Kidney (tissue), 14 donors: Measurements from ENCODE around the gene ZNF638. TPM values are rescaled to one million over a fixed set of nuclear protein-coding genes. Genes with fewer than 3 reads are reported as not detected.

Source experiments
- DNase-seq, 5 donors: peaks; one replicate each; pipeline ENCODE4 v3.0.0-alpha.2; 2013 to 2020
- FAIRE-seq: peaks from 2 replicates; lab custom pipeline; 2012; peaks lifted over from hg19 to GRCh38; lab: Jason Lieb, UNC
- H3K27ac ChIP-seq, 2 donors: one replicate each; pipeline ENCODE4 v1.7.0; 2013; ENCODE audit warnings: low read depth in 2 of 2, low read length in 2 of 2, inconsistent platforms in 1 of 2
- H3K27me3 ChIP-seq: one replicate; pipeline ENCODE4 v1.7.1; 2013; ENCODE audit warnings: low read length, inconsistent platforms; ENCODE audit not compliant: control insufficient read depth, insufficient read depth
- H3K36me3 ChIP-seq, 3 donors: one replicate each; pipeline versions ENCODE4 v1.7.0 to v1.7.1; 2013; ENCODE audit warnings: low read length in 3 of 3, control low read depth in 1 of 3, inconsistent platforms in 1 of 3; ENCODE audit not compliant: insufficient read depth in 3 of 3, control insufficient read depth in 2 of 3
- H3K4me1 ChIP-seq, 3 donors: one replicate each; pipeline versions ENCODE4 v1.7.0 to v1.7.1; 2013; ENCODE audit warnings: low read length in 3 of 3, inconsistent platforms in 1 of 3, low read depth in 1 of 3; ENCODE audit not compliant: control insufficient read depth in 2 of 3, insufficient read depth in 2 of 3
- H3K4me3 ChIP-seq, 3 donors: one replicate each; pipeline versions ENCODE4 v1.7.0 to v1.8.1; 2013; ENCODE audit warnings: low read length in 3 of 3, control low read depth in 1 of 3, inconsistent platforms in 1 of 3
- H3K9ac ChIP-seq, 3 donors: one replicate each; pipeline versions ENCODE4 v1.7.0 to v1.7.1; 2013; ENCODE audit warnings: low read length in 3 of 3, control low read depth in 1 of 3, inconsistent platforms in 1 of 3
- H3K9me3 ChIP-seq, 3 donors: one replicate each; pipeline versions ENCODE4 v1.7.0 to v1.7.1; 2013; ENCODE audit warnings: low read length in 3 of 3, control low read depth in 1 of 3, inconsistent platforms in 1 of 3; ENCODE audit not compliant: control insufficient read depth in 2 of 3, insufficient read depth in 1 of 3
- CTCF ChIP-seq: IDR thresholded peaks from 3 replicates; pipeline ENCODE4 v1.5.1; 2012; ENCODE audit warnings: mild to moderate bottlenecking, moderate library complexity, borderline replicate concordance; ENCODE audit not compliant: insufficient read depth; ENCODE audit errors: extremely low read depth
- intact Hi-C: fragments of 100-400 bp; cut with DNase I; formaldehyde crosslinking; loops from one replicate; pipeline ENCODE4 v1.11.1; 2022
- polyA plus RNA-seq: library from polyadenylated mRNA; stranded (reverse); fragments of 350-450 nt; fragmentation: Illumina TruSeq; extraction: RNeasy Lipid Tissue Mini Kit (QIAGEN cat#74804); gene quantifications from one replicate; pipeline ENCODE4 v1.2.3, GENCODE V29; 2014; ENCODE audit warnings: low read depth, low replicate concordance; ENCODE audit not compliant: insufficient read depth
- total RNA-seq: library from RNA; stranded (reverse); fragmentation: NEBNext Ultra II Directional; extraction: Animal tissue kit (Norgen Biotek cat#: 25700); gene quantifications from one replicate; pipeline ENCODE4 v1.2.1, GENCODE V29; 2021
- donor health status: control.
- donor health status: control.
- donor health status: control.
- donor health status: control.
- donor health status: control.
- donor health status: DM: yes; HTN: yes; CAD: no.
- donor health status: Normal renal cell carcinoma (clear cell type).

The ZNF638 gene
- total and polyA plus RNA-seq, 2 donors from 2014 or later: 84.8 to 122 TPM

GRCh38 chr2:71474116-71474743 is 142.6 kb downstream of the ZNF638 start:
- no peak for DNase-seq
- no peaks in the 10 kb centered on the region for H3K27me3 ChIP-seq
- intact Hi-C loops: no loop called here
- TF ChIP-seq CTCF: no peak
- H3K4me3 ChIP-seq: no peak overlapping the region
- H3K9me3 ChIP-seq: no peaks in the 10 kb centered on the region
- no peaks in the 10 kb centered on the region for H3K4me1 ChIP-seq
- no peak overlapping the region for H3K9ac ChIP-seq
- no peak overlapping the region for H3K27ac ChIP-seq
- FAIRE-seq: no peak
- H3K36me3 ChIP-seq: no peaks in the 10 kb centered on the region

- DNase-seq (no peak), FAIRE-seq (no peak)
- Histone ChIP-seq H3K4me3 (no peak overlapping the region), H3K9ac (no peak overlapping the region), H3K9me3 (no peaks in the 10 kb centered on the region), H3K36me3 (no peaks in the 10 kb centered on the region), H3K27ac (no peak overlapping the region), H3K27me3 (no peaks in the 10 kb centered on the region), H3K4me1 (no peaks in the 10 kb centered on the region)
- intact Hi-C loops: no loop called here
- no peak for TF ChIP-seq CTCF
Measured at GRCh38 chr2:71474744-71475397, 143.3 kb downstream of the ZNF638 start.

- no peak overlapping the region for H3K4me3 ChIP-seq
- H3K36me3 ChIP-seq: no peaks in the 10 kb centered on the region
- FAIRE-seq: no peak
- H3K4me1 ChIP-seq: no peaks in the 10 kb centered on the region
- no peak overlapping the region for H3K27ac ChIP-seq
- intact Hi-C loops: no loop called here
- no peaks in the 10 kb centered on the region for H3K27me3 ChIP-seq
- no peak overlapping the region for H3K9ac ChIP-seq
- DNase-seq: no peak
- H3K9me3 ChIP-seq: no peaks in the 10 kb centered on the region
- TF ChIP-seq CTCF: no peak
Measured at GRCh38 chr2:71476495-71476894, 144.9 kb downstream of the ZNF638 start.
